Activated CD4-positive, CD25-positive, alpha-beta regulatory T cell treated with anti-CD3 and anti-CD28 coated beads, Interleukin-2, amount 50 U/mL, for 24 hours (primary cell): Measurements from ENCODE around the gene TEX53.
A peak's percentile ranks its signal among the peaks of the same experiment; 100 is the strongest.

Source experiments
- ATAC-seq, 2 donors: fragments of 150-1000 bp; cut with Tn5 transposase; one replicate each; pipeline ENCODE4 v1.10.0; 2021; ENCODE audit warnings: mild to moderate bottlenecking in 1 of 2, moderate library complexity in 1 of 2

TEX53 gene

GRCh38 chr9:114678795-114679194, 21.2 kb upstream of the TEX53 start:
- ATAC-seq = no peak

GRCh38 chr9:114678130-114678529, 20.5 kb upstream of the TEX53 start:
- no peak for ATAC-seq

- ATAC-seq = no peak
Observed at GRCh38 chr9:114677418-114677817, 19.8 kb upstream of the TEX53 start.

GRCh38 chr9:114676901-114677300, 19.3 kb upstream of the TEX53 start:
- no peak for ATAC-seq

- ATAC-seq = no peak
Observed at GRCh38 chr9:114674798-114675540, 17.4 kb upstream of the TEX53 start.

- ATAC-seq = no peak
Observed at GRCh38 chr9:114674076-114674797, 16.6 kb upstream of the TEX53 start.

- ATAC-seq = no peak
Observed at GRCh38 chr9:114671605-114672004, 14.0 kb upstream of the TEX53 start.

- ATAC-seq = no peak
Observed at GRCh38 chr9:114669961-114670360, 12.4 kb upstream of the TEX53 start.

GRCh38 chr9:114668146-114668545, 10.5 kb upstream of the TEX53 start:
- no peak for ATAC-seq

- ATAC-seq = no peak
Observed at GRCh38 chr9:114666851-114667250, 9.2 kb upstream of the TEX53 start.

GRCh38 chr9:114666401-114666800, 8.8 kb upstream of the TEX53 start:
- ATAC-seq = no peak

GRCh38 chr9:114664181-114664580, 6.6 kb upstream of the TEX53 start:
- no peak for ATAC-seq

GRCh38 chr9:114662081-114662989, 4.7 kb upstream of the TEX53 start:
- ATAC-seq = peak; percentile 60 to 86

- no peak for ATAC-seq
Observed at GRCh38 chr9:114656301-114656700, 1.3 kb downstream of the TEX53 start.

GRCh38 chr9:114655689-114656088, 1.9 kb downstream of the TEX53 start:
- no peak for ATAC-seq

GRCh38 chr9:114653556-114654159, 3.9 kb downstream of the TEX53 start:
- peak; percentile 61 to 68 for ATAC-seq

GRCh38 chr9:114652776-114653555, 4.6 kb downstream of the TEX53 start:
- ATAC-seq = peak in 1 of 2 donors; percentile 36

- no peak for ATAC-seq
Observed at GRCh38 chr9:114643896-114644295, 13.7 kb downstream of the TEX53 start.

GRCh38 chr9:114643001-114643400, 14.6 kb downstream of the TEX53 start:
- ATAC-seq = no peak

- no peak for ATAC-seq
Observed at GRCh38 chr9:114641967-114642366, 15.6 kb downstream of the TEX53 start.

- ATAC-seq = no peak
Observed at GRCh38 chr9:114638404-114638803, 19.2 kb downstream of the TEX53 start.

GRCh38 chr9:114634387-114634786, 23.2 kb downstream of the TEX53 start:
- no peak for ATAC-seq
